ENCODE data around the gene LYZL6. TPM values are rescaled to one million over a fixed set of nuclear protein-coding genes. Genes with fewer than 3 reads are reported as not detected.
A peak's percentile ranks its signal among the peaks of the same experiment; 100 is the strongest.

Gene LYZL6
- total and polyA plus RNA-seq, 10 of the 15 experiments (the other 5 are each of a cell fraction or from before 2014, with no cell fraction given) = not detected

GRCh38 chr17:35948092-35948491, 4.6 kb upstream of the LYZL6 start (continued):
- TF ChIP-seq ZNF592 (IDR thresholded peaks at IDR 0.05) (no peak), PML (IDR thresholded peaks at IDR 0.05; ENCODE audit: low read length) (no peak), SUZ12 (IDR thresholded peaks at IDR 0.05; ENCODE audit: unreplicated experiment) (no peak)

GRCh38 chr17:35947156-35947585, 3.7 kb upstream of the LYZL6 start:
- no peak overlapping the region for H3K4me3 ChIP-seq
- H3K27ac ChIP-seq (ENCODE audit: control insufficient read depth, insufficient read depth) = no peak overlapping the region
- DNase-seq (ENCODE audit: low read depth, low spot score) = no peak
- intact Hi-C loops (cut with micrococcal nuclease; ENCODE audit: unreplicated experiment) = loop anchor here (5.0 kb wide), 1 partner anchor 100 kb away; no protein-coding TSS in a partner anchor
- no peaks in the 10 kb centered on the region; a peak in 1 of 4 replicates for H3K27me3 ChIP-seq (replicated peaks in 1 of 2; ENCODE audit: control insufficient read depth in 2 of 2, insufficient read depth in 2 of 2, low read length in 1 of 2)
- peak; percentile 98 for ATAC-seq
- ChIA-PET RAD21 (ENCODE audit: unreplicated experiment) (interaction anchor here (0.7 to 2.4 kb wide), 5 partner anchors 22 to 536 kb away, joined by 4 to 5 read pairs (median 5); no protein-coding TSS in a partner anchor), SMC1A (ENCODE audit: uncharacterized antibody, unreplicated experiment) (interaction anchor here (1.1 to 3.0 kb wide), 7 partner anchors 12 to 539 kb away, joined by 3 to 18 read pairs (median 6); no protein-coding TSS in a partner anchor), CTCF (interaction anchor here (0.6 to 4.8 kb wide), 13 partner anchors 11 to 536 kb away, joined by 3 to 38 read pairs (median 5); partner anchors contain the start of gene RDM1), POLR2A (interaction anchor here (0.6 to 1.1 kb wide), 5 partner anchors 15 to 532 kb away, joined by 3 to 6 read pairs (median 4); no protein-coding TSS in a partner anchor)
- no peak overlapping the region for H2AFZ ChIP-seq (ENCODE audit: control insufficient read depth, low read depth, low read length)
- FAIRE-seq = no peak
- H3K36me3 ChIP-seq (ENCODE audit: control insufficient read depth in 2 of 2, insufficient read depth in 2 of 2, low read length in 1 of 2) = no peaks in the 10 kb centered on the region
- WGBS (ENCODE audit: insufficient coverage, insufficient replicate concordance, low lambda C conversion rate, missing lambda C conversion rate) = 1% methylated on average over 11 of the region's 12 CpGs
- in situ Hi-C loops (cut with MboI) = no loop called here
- H3K9me3 ChIP-seq (replicated peaks; ENCODE audit: control insufficient read depth, insufficient read depth, low read length) = no peaks in the 10 kb centered on the region
- H3K4me1 ChIP-seq (ENCODE audit: control insufficient read depth, insufficient read depth, low read length) = no peaks in the 10 kb centered on the region
- no peaks in the 10 kb centered on the region for H4K20me1 ChIP-seq (ENCODE audit: control insufficient read depth, insufficient read depth)
- no peaks in the 10 kb centered on the region for H3K79me2 ChIP-seq (ENCODE audit: control insufficient read depth, insufficient read depth, low read length)
- peak overlapping the region; percentile 42 for H3K4me2 ChIP-seq (ENCODE audit: control insufficient read depth, insufficient read depth)
- BruUV-seq (replicated peaks) = no TSS peak
- no peak overlapping the region for H3K9ac ChIP-seq (ENCODE audit: control insufficient read depth, insufficient read depth, low read length)
- TF ChIP-seq KDM1A (IDR thresholded peaks at IDR 0.05; ENCODE audit: borderline replicate concordance) (no peak), NKRF (conservative IDR thresholded peaks at IDR 0.05) (no peak), MLLT1 (IDR thresholded peaks at IDR 0.05) (no peak), BACH1 (IDR thresholded peaks at IDR 0.05; ENCODE audit: borderline replicate concordance) (no peak), IKZF1 (conservative IDR thresholded peaks at IDR 0.05) (no peak), E2F8 (IDR thresholded peaks at IDR 0.05; ENCODE audit: low read depth, partially characterized antibody) (no peak), EGR1 (IDR thresholded peaks at IDR 0.05; ENCODE audit: borderline replicate concordance in 1 of 2, low read depth in 2 of 2, low read length in 2 of 2) (0 out of 3 replicates have a peak, but pooled peaks of 1 of the 2 experiments have one; percentile 52)
